H1 (cell line): Measurements from ENCODE around the gene ZNF581. TPM values are rescaled to one million over a fixed set of nuclear protein-coding genes. Genes with fewer than 3 reads are reported as not detected.

Source experiments
- CTCF ChIA-PET: fragments of 300-600 bp; sonication (Branson Sonifier 250); formaldehyde crosslinking; loops from one replicate; lab custom pipeline; 2021; ENCODE audit not compliant: partially characterized antibody; lab: Charles Lee
- POLR2A ChIA-PET: fragments of 300-600 bp; sonication (Branson Sonifier 250); formaldehyde crosslinking; loops from one replicate; lab custom pipeline; 2021; ENCODE audit warnings: inconsistent platforms; ENCODE audit not compliant: partially characterized antibody; lab: Charles Lee
- DNase-seq, 2 experiments: peaks; one replicate each; pipeline versions ENCODE4 v3.0.0 to v3.0.0-alpha.2; 2010 to 2022; ENCODE audit warnings: low spot score in 2 of 2, low read depth in 1 of 2, mixed read lengths in 1 of 2
- FAIRE-seq: peaks from 2 replicates; lab custom pipeline; 2011; peaks lifted over from hg19 to GRCh38; lab: Jason Lieb, UNC
- H2AFZ ChIP-seq: 2 replicates; pipeline ENCODE4 v1.8.1; 2012; ENCODE audit warnings: low read length, inconsistent platforms
- H2AK5ac ChIP-seq: 2 replicates; pipeline ENCODE4 v1.6.1; 2013; ENCODE audit warnings: low read depth, low read length
- H2BK120ac ChIP-seq: replicated peaks from 2 replicates; pipeline ENCODE3; 2013; ENCODE audit warnings: low read depth, low read length, inconsistent platforms
- H2BK12ac ChIP-seq: 2 replicates; pipeline ENCODE4 v1.6.1; 2013; ENCODE audit warnings: low read depth, low read length
- H2BK15ac ChIP-seq: 2 replicates; pipeline ENCODE4 v1.6.1; 2013; ENCODE audit warnings: low read length
- H2BK20ac ChIP-seq: 2 replicates; pipeline ENCODE4 v1.6.1; 2013; ENCODE audit warnings: low read length
- H2BK5ac ChIP-seq: 2 replicates; pipeline ENCODE4 v1.6.1; 2013; ENCODE audit warnings: low read depth, low read length
- H3K14ac ChIP-seq: 2 replicates; pipeline ENCODE4 v1.6.1; 2013; ENCODE audit warnings: inconsistent platforms; ENCODE audit not compliant: insufficient read length
- H3K18ac ChIP-seq: 2 replicates; pipeline ENCODE4 v1.6.1; 2013; ENCODE audit warnings: low read length; ENCODE audit errors: extremely low read depth
- H3K23ac ChIP-seq: 2 replicates; pipeline ENCODE4 v1.6.1; 2013; ENCODE audit warnings: inconsistent platforms; ENCODE audit not compliant: insufficient read length
- H3K23me2 ChIP-seq: 2 replicates; pipeline ENCODE4 v1.6.1; 2013; ENCODE audit warnings: low read depth, low read length
- H3K27ac ChIP-seq: 2 replicates; pipeline ENCODE4 v1.6.1; 2011; ENCODE audit warnings: low read depth, low read length, inconsistent platforms
- H3K27me3 ChIP-seq, 4 experiments: replicated peaks in 1 of 4; 1 replicate in 1 of 4; 2 replicates in 3 of 4; pipeline versions ENCODE4 v1.6.1 to v1.8.1; 2011 to 2013; ENCODE audit warnings: low read length in 3 of 4, mild to moderate bottlenecking in 3 of 4, inconsistent platforms in 2 of 4, mixed read lengths in 2 of 4, moderate library complexity in 1 of 4; ENCODE audit not compliant: control insufficient read depth in 3 of 4, insufficient read depth in 3 of 4; ENCODE audit errors: extremely low read depth in 1 of 4
- H3K36me3 ChIP-seq, 4 experiments: 2 replicates each; pipeline versions ENCODE4 v1.6.1 to v1.8.1; 2011 to 2013; ENCODE audit warnings: mild to moderate bottlenecking in 4 of 4, low read length in 3 of 4, moderate library complexity in 2 of 4, control low read depth in 1 of 4, inconsistent platforms in 1 of 4; ENCODE audit not compliant: insufficient read depth in 4 of 4, control insufficient read depth in 2 of 4
- H3K4ac ChIP-seq: replicated peaks from 2 replicates; pipeline ENCODE3; 2013; ENCODE audit warnings: low read length, low read depth, mixed read lengths, inconsistent platforms; ENCODE audit not compliant: insufficient read length
- H3K4me1 ChIP-seq, 4 experiments: replicated peaks in 1 of 4; 1 replicate in 1 of 4; 2 replicates in 3 of 4; pipeline versions ENCODE4 v1.6.1 to v1.8.1; 2011 to 2013; ENCODE audit warnings: low read length in 3 of 4, inconsistent platforms in 2 of 4, mixed read lengths in 1 of 4; ENCODE audit not compliant: insufficient read depth in 4 of 4, control insufficient read depth in 3 of 4
- H3K4me2 ChIP-seq, 2 experiments: 2 replicates each; pipeline versions ENCODE4 v1.6.1 to v1.8.1; 2011 to 2013; ENCODE audit warnings: low read depth in 2 of 2, low read length in 2 of 2, control low read depth in 1 of 2, inconsistent platforms in 1 of 2, mild to moderate bottlenecking in 1 of 2; ENCODE audit not compliant: insufficient read depth in 1 of 2
- H3K4me3 ChIP-seq, 4 experiments: fragments of 200-600, 300-600 bp in 1 of 4; sonication (generic), shearing (Covaris generic), sonication (Bioruptor Twin) in 1 of 4; 2 replicates each; pipeline versions ENCODE4 v1.5.1 to v1.8.1; 2011 to 2016; ENCODE audit warnings: low read length in 4 of 4, low read depth in 3 of 4, control low read depth in 2 of 4, inconsistent platforms in 2 of 4, mild to moderate bottlenecking in 2 of 4, mixed read lengths in 1 of 4, moderate library complexity in 1 of 4; ENCODE audit not compliant: insufficient read depth in 2 of 4; ENCODE audit errors: extremely low read depth in 1 of 4
- H3K56ac ChIP-seq: replicated peaks from 2 replicates; pipeline ENCODE3; 2013; ENCODE audit warnings: low read depth, mild to moderate bottlenecking, mixed read lengths, low read length, inconsistent platforms; ENCODE audit not compliant: insufficient read length
- H3K79me1 ChIP-seq: 2 replicates; pipeline ENCODE4 v1.6.1; 2013; ENCODE audit warnings: low read depth, low read length, control low read depth
- H3K79me2 ChIP-seq, 2 experiments: 2 replicates each; pipeline versions ENCODE4 v1.6.1 to v1.8.1; 2012 to 2013; ENCODE audit warnings: low read length in 2 of 2, mild to moderate bottlenecking in 2 of 2, inconsistent platforms in 1 of 2; ENCODE audit not compliant: insufficient read depth in 2 of 2, control insufficient read depth in 1 of 2
- H3K9ac ChIP-seq, 4 experiments: replicated peaks in 1 of 4; 1 replicate in 1 of 4; 2 replicates in 3 of 4; pipeline versions ENCODE4 v1.6.1 to v1.8.1; 2011 to 2013; ENCODE audit warnings: low read depth in 3 of 4, low read length in 3 of 4, control low read depth in 2 of 4, mild to moderate bottlenecking in 2 of 4, moderate library complexity in 2 of 4, inconsistent platforms in 1 of 4; ENCODE audit errors: extremely low read depth in 1 of 4
- H3K9me3 ChIP-seq, 2 experiments: 2 replicates each; pipeline versions ENCODE4 v1.6.1 to v1.8.1; 2012 to 2013; ENCODE audit warnings: mild to moderate bottlenecking in 2 of 2, moderate library complexity in 2 of 2, control low read depth in 1 of 2, inconsistent platforms in 1 of 2, low read depth in 1 of 2, low read length in 1 of 2, mixed read lengths in 1 of 2; ENCODE audit not compliant: insufficient read depth in 2 of 2
- H4K20me1 ChIP-seq, 2 experiments: replicated peaks in 1 of 2; 2 replicates each; pipeline versions ENCODE3 to v1.8.1; 2011 to 2013; ENCODE audit warnings: inconsistent platforms in 2 of 2, low read length in 2 of 2, mild to moderate bottlenecking in 1 of 2; ENCODE audit not compliant: insufficient read depth in 2 of 2, control insufficient read depth in 1 of 2
- H4K5ac ChIP-seq: 2 replicates; pipeline ENCODE4 v1.6.1; 2013; ENCODE audit warnings: low read length, low read depth, mixed read lengths, inconsistent platforms; ENCODE audit not compliant: insufficient read length
- H4K8ac ChIP-seq: 2 replicates; pipeline ENCODE4 v1.8.0; 2013; ENCODE audit warnings: mild to moderate bottlenecking, moderate library complexity, low read length, inconsistent platforms; ENCODE audit not compliant: insufficient read depth; ENCODE audit errors: extremely low read depth
- H4K91ac ChIP-seq: replicated peaks from 2 replicates; pipeline ENCODE3; 2013; ENCODE audit warnings: low read length, mixed read lengths, inconsistent platforms; ENCODE audit not compliant: insufficient read length
- CREB1 ChIP-seq: IDR thresholded peaks from 2 replicates; pipeline ENCODE4 v1.6.1; 2012; ENCODE audit warnings: inconsistent platforms
- MAX ChIP-seq: IDR thresholded peaks from 2 replicates; pipeline ENCODE4 v1.6.1; 2012; ENCODE audit warnings: inconsistent platforms
- SAP30 ChIP-seq: fragments of 300-600 bp; sonication (generic); IDR thresholded peaks from 2 replicates; pipeline ENCODE4 v1.7.1; 2012; ENCODE audit warnings: low read length, moderate library complexity, mild to moderate bottlenecking, inconsistent platforms; ENCODE audit not compliant: insufficient read depth, insufficient replicate concordance
- SIN3A ChIP-seq, 2 experiments: IDR thresholded peaks in 1 of 2; conservative IDR thresholded peaks in 1 of 2; 2 replicates each; pipeline ENCODE4 v1.6.1; 2011 to 2012; ENCODE audit warnings: low read length in 2 of 2, improper control_type of control experiment in 1 of 2, low read depth in 1 of 2, mild to moderate bottlenecking in 1 of 2
- TEAD4 ChIP-seq: IDR thresholded peaks from 2 replicates; pipeline ENCODE4 v1.6.1; 2012; ENCODE audit warnings: low read depth, low read length, inconsistent platforms, mixed read lengths
- WGBS, 2 experiments: shearing (Covaris generic) in 1 of 2; methylation state at CpG; one replicate each; pipeline versions ENCODE4 v1.1.6 to v1.1.7; 2013 to 2015; ENCODE audit warnings: low lambda C conversion rate in 2 of 2, mixed read lengths in 2 of 2, inconsistent platforms in 1 of 2, low coverage in 1 of 2, missing lambda C conversion rate in 1 of 2; ENCODE audit not compliant: insufficient replicate concordance in 2 of 2, insufficient coverage in 1 of 2, insufficient read length in 1 of 2; ENCODE audit errors: extremely low coverage in 1 of 2, missing lambda C conversion rate in 1 of 2; 5-methylcytosine and 5-hydroxymethylcytosine counted together
- polyA plus RNA-seq, 7 experiments: library from polyadenylated mRNA; depleted of rRNA in 3 of 7; stranded (reverse) in 5 of 7; unstranded in 2 of 7; fragments of >200 nt in 5 of 7; fragments of 200-250 nt in 2 of 7; gene quantifications; 1 replicate in 5 of 7; 2 replicates in 1 of 7; 4 replicates in 1 of 7; pipeline versions ENCODE4 v1.2.1 to v1.2.3, GENCODE V29; 2011 to 2013; ENCODE audit warnings: missing spikeins in 2 of 7, mixed read lengths in 2 of 7
- total RNA-seq: library from RNA; stranded (reverse); fragmentation: NEBNext Ultra II Directional; extraction: Animal tissue kit (Norgen Biotek cat#: 25700); gene quantifications from 2 replicates; pipeline ENCODE4 v1.2.1, GENCODE V29; 2021
- TF ChIP-seq, protein P1 (sequence below), 3 experiments: IDR thresholded peaks; 1 replicate in 2 of 3; 2 replicates in 1 of 3; pipeline versions ENCODE4 v1.5.1 to v1.6.1; 2011; ENCODE audit warnings: low read length in 3 of 3, mild to moderate bottlenecking in 3 of 3, inconsistent platforms in 2 of 3, low read depth in 1 of 3, moderate library complexity in 1 of 3; ENCODE audit not compliant: insufficient read depth in 1 of 3; ENCODE audit errors: control extremely low read depth in 1 of 3

ZNF581 gene
- total and polyA plus RNA-seq, 2 of the 8 experiments (the other 6 are each of a cell fraction or from before 2014, with no cell fraction given) = 73.0 to 76.1 TPM

- peak within 1 kb of the TSS; percentile 1 for H3K14ac ChIP-seq
- peak within 1 kb of the TSS; percentile 98 for H4K91ac ChIP-seq
- CTCF ChIA-PET = interaction anchor here (0.6 to 2.3 kb wide), 28 partner anchors 9 to 447 kb away, joined by 3 to 22 read pairs (median 5); partner anchors contain the start of genes NAT14 and ZNF784
- no peak within 1 kb of the TSS for H3K23ac ChIP-seq
- H3K79me2 ChIP-seq = peaks cover 0 to 10% of the 10 kb centered on the region in 2 experiments; a peak in 2 of 4 replicates
- peak within 1 kb of the TSS; percentile 95 for H3K56ac ChIP-seq
- H3K18ac ChIP-seq = peak within 1 kb of the TSS; percentile 98
- H3K27ac ChIP-seq = peak within 1 kb of the TSS; percentile 80
- peaks cover 13% of the 10 kb centered on the region for H3K23me2 ChIP-seq
- H3K9ac ChIP-seq = peak within 1 kb of the TSS; percentile 59 to 66 (median 62)
- peak within 1 kb of the TSS; percentile 96 for H2BK5ac ChIP-seq
- H3K4me2 ChIP-seq = peak within 1 kb of the TSS; percentile 61 to 93
- peak within 1 kb of the TSS; percentile 54 to 93 (median 88) for H3K4me3 ChIP-seq
- H3K9me3 ChIP-seq = no peaks in the 10 kb centered on the region
- no peaks in the 10 kb centered on the region for H3K27me3 ChIP-seq
- FAIRE-seq (peak; percentile 74), DNase-seq (peak in 1 of 2 experiments; percentile 72)
- H3K4me1 ChIP-seq = peaks cover 0 to 14% (median 8%) of the 10 kb centered on the region in 4 experiments; a peak in 6 of 7 replicates
- POLR2A ChIA-PET = interaction anchor here (0.6 to 3.6 kb wide), 15 partner anchors 11 to 121 kb away, joined by 3 to 25 read pairs (median 4); partner anchors contain the start of genes NAT14, U2AF2, ZNF579 and ZNF784
- peaks cover 0 to 3% (median 0%) of the 10 kb centered on the region in 4 experiments; a peak in 1 of 8 replicates for H3K36me3 ChIP-seq
- H3K4ac ChIP-seq = peak within 1 kb of the TSS; percentile 74
- 4% methylated on average over 18 of the region's 44 CpGs; no CpG with 5 or more reads in 1 of the 2 experiments for WGBS, 2 experiments
- peak within 1 kb of the TSS; percentile 96 for H4K5ac ChIP-seq
- H2BK15ac ChIP-seq = peak within 1 kb of the TSS; percentile 95; the same call in 1 of the 2 replicates
- peak within 1 kb of the TSS; percentile 83 for H4K8ac ChIP-seq
- peak within 1 kb of the TSS; percentile 86 for H2BK120ac ChIP-seq
- H2AFZ ChIP-seq = no peak within 1 kb of the TSS; the same call in 1 of the 2 replicates
- 0 out of 2 replicates have a peak within 1 kb of the TSS, but pooled peaks have one; percentile 80 for H2BK12ac ChIP-seq
- no peak within 1 kb of the TSS for H2AK5ac ChIP-seq
- H4K20me1 ChIP-seq = peaks cover 2 to 19% of the 10 kb centered on the region in 2 experiments
- peak within 1 kb of the TSS; percentile 66; the same call in 1 of the 2 replicates for H2BK20ac ChIP-seq
- H3K79me1 ChIP-seq = peaks cover 5% of the 10 kb centered on the region
- TF ChIP-seq TEAD4 (0 out of 2 replicates have a peak, but pooled peaks have one; percentile 7), MAX (peak; percentile 75), SIN3A (conservative IDR thresholded peaks at IDR 0.05 in 1 of 2, IDR thresholded peaks at IDR 0.05 in 1 of 2; ENCODE audit: low read depth in 1 of 2, low read length in 2 of 2) (peak; percentile 39 to 75; a peak in 2 of 4 replicates), CREB1 (peak; percentile 36; the same call in 1 of the 2 replicates), SAP30 (peak; percentile 65)
- TF ChIP-seq, protein P1, sequence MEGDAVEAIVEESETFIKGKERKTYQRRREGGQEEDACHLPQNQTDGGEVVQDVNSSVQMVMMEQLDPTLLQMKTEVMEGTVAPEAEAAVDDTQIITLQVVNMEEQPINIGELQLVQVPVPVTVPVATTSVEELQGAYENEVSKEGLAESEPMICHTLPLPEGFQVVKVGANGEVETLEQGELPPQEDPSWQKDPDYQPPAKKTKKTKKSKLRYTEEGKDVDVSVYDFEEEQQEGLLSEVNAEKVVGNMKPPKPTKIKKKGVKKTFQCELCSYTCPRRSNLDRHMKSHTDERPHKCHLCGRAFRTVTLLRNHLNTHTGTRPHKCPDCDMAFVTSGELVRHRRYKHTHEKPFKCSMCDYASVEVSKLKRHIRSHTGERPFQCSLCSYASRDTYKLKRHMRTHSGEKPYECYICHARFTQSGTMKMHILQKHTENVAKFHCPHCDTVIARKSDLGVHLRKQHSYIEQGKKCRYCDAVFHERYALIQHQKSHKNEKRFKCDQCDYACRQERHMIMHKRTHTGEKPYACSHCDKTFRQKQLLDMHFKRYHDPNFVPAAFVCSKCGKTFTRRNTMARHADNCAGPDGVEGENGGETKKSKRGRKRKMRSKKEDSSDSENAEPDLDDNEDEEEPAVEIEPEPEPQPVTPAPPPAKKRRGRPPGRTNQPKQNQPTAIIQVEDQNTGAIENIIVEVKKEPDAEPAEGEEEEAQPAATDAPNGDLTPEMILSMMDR (IDR thresholded peaks at IDR 0.05; ENCODE audit: control extremely low read depth in 1 of 3, insufficient read depth in 1 of 3, low read depth in 1 of 3, low read length in 3 of 3) = peak; percentile 68 to 80 (median 73)
Measured at GRCh38 chr19:55605637-55606470, 37.6 kb upstream of the ZNF581 start, which contains the start of gene ZNF865. ZNF865 (plus strand) TSS chr19:55605647; CDS start chr19:55613619, 7,972 bp downstream.
